Adrenal gland (tissue), 5 donors: ENCODE data around the gene ADAMTS19.

Source experiments
- POLR2A ChIP-seq, 2 donors: fragments of 450-650 bp; IDR thresholded peaks; one replicate each; pipeline ENCODE4 v1.6.1; 2017; ENCODE audit warnings: antibody characterized with exemption in 2 of 2, mild to moderate bottlenecking in 2 of 2, moderate library complexity in 1 of 2
- TF ChIP-seq, protein P1 (sequence below), 6 experiments: fragments of 450-650 bp in 4 of 6; fragments of 200-600 bp in 2 of 6; sonication (generic) in 1 of 6; IDR thresholded peaks; 1 replicate in 5 of 6; 2 replicates in 1 of 6; pipeline versions ENCODE4 v1.5.1 to v1.8.0; 2016 to 2021; ENCODE audit warnings: antibody characterized with exemption in 6 of 6, mild to moderate bottlenecking in 2 of 6, moderate library complexity in 1 of 6
- donor health status: DM: no; HTN: no; CAD: no.

DNA sequence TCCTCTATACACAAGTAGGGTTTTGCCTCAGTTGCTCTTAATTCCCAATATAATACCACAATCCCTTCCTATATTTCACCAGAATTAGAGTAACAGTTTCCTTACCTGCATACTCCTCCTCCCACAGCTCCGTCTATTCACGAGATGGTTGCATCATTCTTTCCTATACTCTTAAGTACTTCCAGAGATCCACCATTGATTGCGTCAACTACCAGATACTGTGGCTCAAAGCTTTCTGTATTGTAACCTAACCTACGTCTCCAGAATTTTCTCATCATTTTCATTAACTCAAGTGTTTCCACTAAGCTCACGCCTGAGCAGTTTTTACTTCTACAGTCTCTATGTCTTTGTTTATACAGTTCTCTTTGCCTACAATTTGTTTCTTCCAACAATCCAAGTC, 256.6 kb downstream of the ADAMTS19 start:
- TF ChIP-seq, protein P1, sequence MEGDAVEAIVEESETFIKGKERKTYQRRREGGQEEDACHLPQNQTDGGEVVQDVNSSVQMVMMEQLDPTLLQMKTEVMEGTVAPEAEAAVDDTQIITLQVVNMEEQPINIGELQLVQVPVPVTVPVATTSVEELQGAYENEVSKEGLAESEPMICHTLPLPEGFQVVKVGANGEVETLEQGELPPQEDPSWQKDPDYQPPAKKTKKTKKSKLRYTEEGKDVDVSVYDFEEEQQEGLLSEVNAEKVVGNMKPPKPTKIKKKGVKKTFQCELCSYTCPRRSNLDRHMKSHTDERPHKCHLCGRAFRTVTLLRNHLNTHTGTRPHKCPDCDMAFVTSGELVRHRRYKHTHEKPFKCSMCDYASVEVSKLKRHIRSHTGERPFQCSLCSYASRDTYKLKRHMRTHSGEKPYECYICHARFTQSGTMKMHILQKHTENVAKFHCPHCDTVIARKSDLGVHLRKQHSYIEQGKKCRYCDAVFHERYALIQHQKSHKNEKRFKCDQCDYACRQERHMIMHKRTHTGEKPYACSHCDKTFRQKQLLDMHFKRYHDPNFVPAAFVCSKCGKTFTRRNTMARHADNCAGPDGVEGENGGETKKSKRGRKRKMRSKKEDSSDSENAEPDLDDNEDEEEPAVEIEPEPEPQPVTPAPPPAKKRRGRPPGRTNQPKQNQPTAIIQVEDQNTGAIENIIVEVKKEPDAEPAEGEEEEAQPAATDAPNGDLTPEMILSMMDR (IDR thresholded peaks at IDR 0.05): no peak
- no peak for TF ChIP-seq POLR2A (IDR thresholded peaks at IDR 0.05)
